ENCODE results near the gene SERINC1.

Gene SERINC1

DNA sequence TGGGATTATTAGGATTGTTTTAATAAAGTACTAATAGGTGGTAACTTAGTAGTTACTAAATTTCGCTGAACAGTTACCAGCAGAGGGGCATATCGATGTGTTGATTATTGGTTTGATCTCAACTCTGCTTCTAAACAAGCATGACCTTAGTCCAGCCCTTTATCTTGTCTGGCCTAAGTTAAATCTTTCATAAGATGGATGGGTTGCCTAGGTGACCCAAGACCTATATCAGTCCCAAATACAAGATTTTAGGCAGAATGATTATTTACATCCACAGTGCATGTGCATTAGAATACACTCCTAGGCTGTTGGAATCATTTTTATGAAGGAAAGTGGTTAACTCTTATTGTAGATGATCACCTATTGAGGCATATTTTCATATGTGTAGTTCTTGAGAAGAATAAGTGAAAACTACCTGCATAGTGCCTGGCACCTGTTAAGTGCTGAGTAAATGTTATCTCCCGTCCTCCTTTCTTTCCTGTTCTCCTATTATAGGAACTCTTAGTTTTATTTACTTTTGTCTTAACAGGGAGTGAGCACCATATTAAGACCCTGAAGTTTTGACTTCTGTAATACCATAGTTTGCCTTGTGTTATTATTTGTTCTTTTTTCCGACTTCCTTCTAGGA, 71.0 kb downstream of the SERINC1 start:
- DNase-seq (ENCODE audit: insufficient read length, low spot score) (no peak), FAIRE-seq (peak; percentile 60)
- TF ChIP-seq TAF1 (IDR thresholded peaks at IDR 0.05; ENCODE audit: low read depth, low read length) (no peak), POLR2A (IDR thresholded peaks at IDR 0.05; ENCODE audit: low read depth, low read length) (no peak), SPI1 (IDR thresholded peaks at IDR 0.05; ENCODE audit: low read depth, low read length) (no peak), POLR2AphosphoS5 (IDR thresholded peaks at IDR 0.05; ENCODE audit: low read depth, low read length) (no peak), PAX5 (IDR thresholded peaks at IDR 0.05; ENCODE audit: insufficient read depth, low read length, severe bottlenecking) (no peak), POU2F2 (IDR thresholded peaks at IDR 0.05; ENCODE audit: low read depth, low read length) (no peak)

DNA sequence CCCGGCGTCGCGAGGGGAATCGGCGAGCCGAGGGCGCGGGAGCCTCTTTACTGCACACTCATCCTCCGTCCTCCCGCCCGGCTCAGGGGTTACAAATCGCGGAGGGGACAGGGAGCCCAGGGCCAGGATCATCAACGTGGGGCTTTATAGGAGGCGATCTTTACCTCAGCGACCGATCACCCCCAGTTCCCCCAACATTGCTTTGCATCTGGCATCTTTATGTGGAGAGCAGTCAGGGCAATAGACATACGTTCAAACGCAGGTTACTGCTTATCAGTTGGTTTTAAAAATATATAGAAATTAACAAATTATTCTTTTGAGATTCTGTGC, 71.5 kb downstream of the SERINC1 start:
- no peak for FAIRE-seq
- TF ChIP-seq TAF1 (IDR thresholded peaks at IDR 0.05; ENCODE audit: low read depth, low read length), result no peak
- no peak for TF ChIP-seq PAX5 (IDR thresholded peaks at IDR 0.05; ENCODE audit: insufficient read depth, low read length, severe bottlenecking)
- DNase-seq (ENCODE audit: insufficient read length, low spot score), result no peak

DNA sequence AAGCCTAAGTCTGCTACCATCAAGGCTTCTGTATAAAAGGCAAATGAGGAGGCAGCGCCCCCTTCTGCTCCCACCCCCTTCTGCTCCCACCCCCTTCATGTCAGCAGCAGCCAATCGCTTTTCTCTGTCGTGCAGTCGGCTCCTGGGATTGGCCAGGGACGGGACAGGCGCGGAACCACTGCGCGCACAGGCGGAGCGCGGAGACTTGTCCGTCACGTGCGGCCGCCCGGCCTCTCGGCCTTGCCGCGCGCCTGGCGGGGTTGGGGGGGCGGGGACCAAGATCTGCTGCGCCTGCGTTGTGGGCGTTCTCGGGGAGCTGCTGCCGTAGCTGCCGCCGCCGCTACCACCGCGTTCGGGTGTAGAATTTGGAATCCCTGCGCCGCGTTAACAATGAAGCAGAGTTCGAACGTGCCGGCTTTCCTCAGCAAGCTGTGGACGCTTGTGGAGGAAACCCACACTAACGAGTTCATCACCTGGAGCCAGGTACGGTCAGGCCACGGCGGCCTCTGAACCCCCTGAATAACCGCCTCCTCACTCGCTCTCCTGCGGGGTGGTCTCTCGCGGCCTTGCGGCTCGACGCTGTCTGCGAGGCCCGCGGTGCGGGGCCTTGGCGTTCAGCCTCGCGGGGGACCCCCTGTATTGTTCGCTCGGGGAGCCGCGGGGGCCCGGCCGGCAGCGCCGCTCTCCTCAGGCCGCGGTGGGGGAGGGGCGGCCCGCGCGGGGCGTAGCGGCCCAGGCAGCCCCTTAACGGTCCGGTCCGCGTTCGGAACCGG, 72.1 kb downstream of the SERINC1 start, which contains the start of gene HSF2:
Gene HSF2, plus strand, starts transcription at position 305 of the 773 bp plus-strand sequence. Its CDS starts 86 bp downstream, at position 391.
- DNase-seq (ENCODE audit: insufficient read length, low spot score), result peak; percentile 74
- FAIRE-seq, result peak; percentile 99
- TF ChIP-seq POLR2AphosphoS5 (IDR thresholded peaks at IDR 0.05; ENCODE audit: low read depth, low read length), result no peak
- TF ChIP-seq POLR2A (IDR thresholded peaks at IDR 0.05; ENCODE audit: low read depth, low read length), result peak; percentile 57; the same call in 1 of the 2 replicates

GRCh38 chr6:122399055-122399347, 72.6 kb downstream of the SERINC1 start:
- TF ChIP-seq POU2F2 (IDR thresholded peaks at IDR 0.05; ENCODE audit: low read depth, low read length) (peak; percentile 30; the same call in 1 of the 2 replicates), PAX5 (IDR thresholded peaks at IDR 0.05; ENCODE audit: insufficient read depth, low read length, severe bottlenecking) (no peak), POLR2A (IDR thresholded peaks at IDR 0.05; ENCODE audit: low read depth, low read length) (no peak; the same call in 1 of the 2 replicates), SPI1 (IDR thresholded peaks at IDR 0.05; ENCODE audit: low read depth, low read length) (no peak), TAF1 (IDR thresholded peaks at IDR 0.05; ENCODE audit: low read depth, low read length) (no peak; the same call in 1 of the 2 replicates)
- no peak for DNase-seq (ENCODE audit: insufficient read length, low spot score)

GRCh38 chr6:122394016-122394415, 77.6 kb downstream of the SERINC1 start:
- DNase-seq (ENCODE audit: insufficient read length, low spot score) (no peak), FAIRE-seq (no peak)
- no peak for TF ChIP-seq POU2F2 (IDR thresholded peaks at IDR 0.05; ENCODE audit: low read depth, low read length)
- no peak for TF ChIP-seq SPI1 (IDR thresholded peaks at IDR 0.05; ENCODE audit: low read depth, low read length)
- no peak for TF ChIP-seq POLR2A (IDR thresholded peaks at IDR 0.05; ENCODE audit: low read depth, low read length)
- no peak for TF ChIP-seq TAF1 (IDR thresholded peaks at IDR 0.05; ENCODE audit: low read depth, low read length)
- no peak for TF ChIP-seq PAX5 (IDR thresholded peaks at IDR 0.05; ENCODE audit: insufficient read depth, low read length, severe bottlenecking)
- no peak for TF ChIP-seq POLR2AphosphoS5 (IDR thresholded peaks at IDR 0.05; ENCODE audit: low read depth, low read length)

More at GRCh38 chr6:122399055-122399347, 72.6 kb downstream of the SERINC1 start:
- no peak for FAIRE-seq

GRCh38 chr6:122393351-122393896, 78.2 kb downstream of the SERINC1 start:
- FAIRE-seq (no peak), DNase-seq (ENCODE audit: insufficient read length, low spot score) (no peak)
- TF ChIP-seq POU2F2 (IDR thresholded peaks at IDR 0.05; ENCODE audit: low read depth, low read length) (no peak), PAX5 (IDR thresholded peaks at IDR 0.05; ENCODE audit: insufficient read depth, low read length, severe bottlenecking) (no peak), POLR2A (IDR thresholded peaks at IDR 0.05; ENCODE audit: low read depth, low read length) (no peak), POLR2AphosphoS5 (IDR thresholded peaks at IDR 0.05; ENCODE audit: low read depth, low read length) (no peak)

Data from GM12891 (cell line).